Measurements from ENCODE around the gene AZU1.

AZU1 gene

DNA sequence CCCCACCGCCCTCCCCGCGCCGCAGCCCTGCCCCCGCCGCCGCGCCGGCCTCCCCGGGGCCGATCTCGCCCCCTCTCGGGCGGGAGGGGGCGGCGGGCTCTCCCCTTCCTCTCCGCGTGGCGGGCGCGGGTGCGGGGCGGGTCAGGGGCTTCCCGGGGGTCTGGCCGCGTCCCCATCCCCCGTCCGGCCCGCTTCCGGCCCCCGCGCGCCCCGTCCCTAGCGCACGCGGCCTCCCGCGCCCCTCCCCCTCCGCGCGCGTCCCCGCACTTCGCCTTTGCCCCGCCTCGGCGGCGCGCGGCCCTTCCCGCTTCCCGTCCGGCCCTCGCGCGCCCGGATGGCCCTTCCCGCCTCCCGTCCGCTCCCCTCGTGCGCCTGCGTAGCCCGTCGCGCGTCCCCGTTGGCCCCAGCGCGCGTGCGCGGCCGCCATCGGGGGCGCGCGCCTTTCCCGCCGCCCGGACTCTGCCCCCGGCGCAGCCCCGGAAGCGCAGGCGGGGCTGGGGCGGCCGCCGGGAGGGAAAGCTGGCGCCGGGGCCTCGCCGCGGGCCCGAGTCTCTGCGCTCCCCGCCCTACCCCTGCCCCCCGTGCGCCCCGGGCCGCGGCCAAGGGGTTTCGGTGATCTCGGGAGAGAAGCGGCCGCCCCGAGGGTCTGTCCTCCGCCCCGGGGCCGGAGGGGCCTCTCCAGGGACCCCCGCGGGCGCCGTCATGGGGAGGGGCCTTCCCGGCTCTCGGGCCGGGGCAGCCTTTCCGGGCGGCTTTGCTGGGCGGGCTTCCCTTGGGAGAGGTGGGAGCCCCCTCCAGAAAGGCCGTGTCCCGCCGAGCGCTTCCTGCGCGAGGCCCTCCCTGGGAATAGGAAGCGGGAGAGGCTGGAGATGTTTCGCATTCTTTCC lies 29.9 kb upstream of the AZU1 start:
- DNase-seq: peak in 52 of 58 donors; percentile 23 to 85 (median 68)

DNA sequence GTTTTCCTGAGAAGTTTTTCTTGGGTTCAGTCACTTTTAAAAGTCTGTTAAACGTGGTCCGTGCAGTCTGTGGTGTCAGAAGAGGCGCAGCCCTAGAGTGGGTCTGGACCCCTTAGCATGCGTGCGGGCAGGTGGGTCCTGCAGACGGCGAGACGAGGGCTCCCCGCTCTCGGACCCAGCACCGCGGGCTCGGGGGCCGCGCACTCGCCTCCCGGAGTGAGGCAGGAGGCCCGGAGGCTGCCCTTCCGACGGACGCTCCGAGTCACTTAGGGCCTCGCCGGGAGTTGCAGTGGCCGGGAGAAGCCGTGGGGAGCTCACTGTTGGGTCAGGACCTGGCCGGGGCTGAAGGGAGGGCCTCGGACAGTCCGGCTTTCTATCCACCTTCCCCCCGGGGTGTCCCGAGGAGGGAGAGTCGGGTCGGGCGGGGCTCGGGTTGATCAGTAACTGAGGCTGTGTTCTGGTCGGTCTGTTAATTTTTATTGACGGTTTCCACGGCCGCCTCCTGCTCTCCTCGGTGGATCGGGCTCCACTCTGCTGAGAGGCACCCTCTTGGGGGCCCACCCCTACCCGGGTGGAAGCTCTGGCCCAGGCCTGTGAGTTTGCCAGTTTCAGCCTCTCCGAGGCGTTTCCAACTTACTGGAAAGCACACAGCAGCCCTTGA lies 29.1 kb upstream of the AZU1 start:
- no peak for DNase-seq

GRCh38 chr19:799076-799881 lies 28.4 kb upstream of the AZU1 start:
- DNase-seq: no peak

GRCh38 chr19:800360-801029 lies 27.1 kb upstream of the AZU1 start:
- DNase-seq: no peak

GRCh38 chr19:801030-801860 lies 26.4 kb upstream of the AZU1 start:
- DNase-seq: peak in 8 of 58 donors; percentile 9 to 29 (median 19)

DNA sequence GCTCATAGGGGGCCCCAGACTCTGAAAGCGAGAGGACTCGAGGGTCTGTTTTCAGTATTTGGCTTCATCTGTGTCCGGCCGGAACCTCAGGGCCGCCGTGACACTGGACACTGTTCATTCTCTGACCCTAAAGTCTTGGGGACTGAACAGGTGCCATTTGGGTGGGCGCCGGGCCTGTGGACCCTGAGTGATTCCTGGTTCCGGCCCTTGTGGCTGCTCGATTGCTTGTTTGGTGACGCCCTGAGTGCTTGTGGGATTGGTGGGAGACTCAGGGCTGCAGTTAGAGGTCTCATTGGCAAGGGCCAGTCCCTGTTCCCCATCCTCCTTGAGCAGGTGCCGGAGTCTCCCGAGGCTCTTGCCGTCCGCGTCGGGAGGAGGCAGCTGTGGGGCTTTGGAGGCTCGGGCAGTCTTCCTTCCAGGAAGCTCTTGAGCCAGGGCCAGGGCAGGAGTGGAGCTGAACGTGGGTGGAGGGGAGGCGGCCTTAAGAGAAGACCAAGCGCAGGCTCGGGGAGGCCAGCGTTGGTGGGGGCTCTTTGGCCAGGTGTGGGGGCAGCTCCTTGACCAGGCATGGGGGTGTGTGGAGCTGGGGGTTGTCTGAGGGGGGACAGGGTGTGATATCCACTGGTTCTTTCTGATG lies 25.7 kb upstream of the AZU1 start:
- DNase-seq: peak in 1 of 58 donors; percentile 7

GRCh38 chr19:802498-803098 lies 25.0 kb upstream of the AZU1 start:
- DNase-seq: no peak

DNA sequence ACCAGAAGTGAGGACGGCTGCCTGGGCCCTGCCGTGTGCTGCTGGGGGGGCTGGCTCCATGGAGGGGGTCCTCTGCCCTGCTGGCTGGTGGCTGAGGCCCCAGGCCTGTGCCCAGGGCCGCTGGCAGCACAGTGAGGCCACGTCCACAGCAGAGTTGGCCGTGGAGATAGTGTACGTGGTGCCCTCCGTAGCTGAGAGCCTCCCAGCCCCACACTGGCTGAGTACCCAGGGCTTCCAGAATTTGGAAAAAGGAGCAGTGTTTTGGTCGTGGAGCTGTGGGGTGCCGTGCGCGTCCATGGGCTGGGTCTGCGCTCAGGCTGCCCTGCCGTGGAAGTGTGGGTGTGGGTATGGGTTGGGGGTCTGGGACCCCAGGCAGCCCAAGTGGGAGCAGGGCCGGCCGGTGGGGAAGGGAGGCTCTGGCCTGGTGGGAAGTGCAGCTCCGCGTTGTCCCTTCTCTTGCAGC lies 24.5 kb upstream of the AZU1 start:
- DNase-seq: no peak

DNA sequence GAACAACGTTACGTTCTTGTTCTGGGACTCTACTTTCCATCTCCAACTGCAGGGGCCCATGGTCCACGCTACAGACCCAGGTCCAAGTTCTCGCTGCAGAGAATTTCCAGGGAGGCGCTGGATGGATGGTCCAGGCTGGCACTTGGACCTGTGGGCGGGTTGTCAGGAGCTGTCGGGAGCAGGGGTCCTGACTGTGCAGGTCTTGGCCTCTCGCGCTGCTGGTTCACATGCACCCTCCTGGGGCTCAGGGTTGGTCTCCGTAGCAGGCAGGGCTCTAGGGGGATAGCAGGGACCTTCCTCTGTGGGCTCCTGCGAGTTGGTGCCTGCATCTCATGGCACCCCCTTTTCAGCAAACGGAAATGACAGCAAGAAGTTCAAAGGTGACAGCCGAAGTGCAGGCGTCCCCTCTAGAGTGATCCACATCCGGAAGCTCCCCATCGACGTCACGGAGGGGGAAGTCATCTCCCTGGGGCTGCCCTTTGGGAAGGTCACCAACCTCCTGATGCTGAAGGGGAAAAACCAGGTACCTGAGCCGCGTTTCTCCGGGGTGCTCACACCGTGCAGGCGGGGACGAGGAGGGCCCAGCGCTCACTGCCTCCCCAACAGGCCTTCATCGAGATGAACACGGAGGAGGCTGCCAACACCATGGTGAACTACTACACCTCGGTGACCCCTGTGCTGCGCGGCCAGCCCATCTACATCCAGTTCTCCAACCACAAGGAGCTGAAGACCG lies 23.8 kb upstream of the AZU1 start:
- DNase-seq: no peak

DNA sequence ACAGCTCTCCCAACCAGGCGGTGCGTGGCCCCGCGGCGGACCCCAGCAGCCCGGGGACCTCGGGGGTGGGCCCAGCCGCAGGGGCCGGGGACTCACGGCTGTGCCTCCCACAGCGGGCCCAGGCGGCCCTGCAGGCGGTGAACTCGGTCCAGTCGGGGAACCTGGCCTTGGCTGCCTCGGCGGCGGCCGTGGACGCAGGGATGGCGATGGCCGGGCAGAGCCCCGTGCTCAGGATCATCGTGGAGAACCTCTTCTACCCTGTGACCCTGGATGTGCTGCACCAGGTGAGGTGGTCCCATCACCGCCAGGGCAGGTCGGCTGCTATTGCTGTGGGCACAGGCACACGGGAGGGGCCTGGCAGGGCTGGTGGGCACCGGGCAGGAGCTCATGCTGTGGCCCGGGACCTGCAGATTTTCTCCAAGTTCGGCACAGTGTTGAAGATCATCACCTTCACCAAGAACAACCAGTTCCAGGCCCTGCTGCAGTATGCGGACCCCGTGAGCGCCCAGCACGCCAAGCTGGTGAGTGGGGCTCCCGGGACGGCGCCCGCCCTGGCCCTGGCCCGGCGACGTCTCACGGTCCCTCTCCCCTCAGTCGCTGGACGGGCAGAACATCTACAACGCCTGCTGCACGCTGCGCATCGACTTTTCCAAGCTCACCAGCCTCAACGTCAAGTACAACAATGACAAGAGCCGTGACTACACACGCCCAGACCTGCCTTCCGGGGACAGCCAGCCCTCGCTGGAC lies 23.0 kb upstream of the AZU1 start:
- no peak for DNase-seq

- no peak for DNase-seq
Measured at GRCh38 chr19:805166-805551, 22.5 kb upstream of the AZU1 start.

GRCh38 chr19:805600-806550 lies 21.8 kb upstream of the AZU1 start:
- DNase-seq: no peak

- DNase-seq: no peak
Measured at GRCh38 chr19:806815-807421, 20.7 kb upstream of the AZU1 start.

- no peak for DNase-seq
Measured at GRCh38 chr19:807627-808422, 19.8 kb upstream of the AZU1 start.

DNA sequence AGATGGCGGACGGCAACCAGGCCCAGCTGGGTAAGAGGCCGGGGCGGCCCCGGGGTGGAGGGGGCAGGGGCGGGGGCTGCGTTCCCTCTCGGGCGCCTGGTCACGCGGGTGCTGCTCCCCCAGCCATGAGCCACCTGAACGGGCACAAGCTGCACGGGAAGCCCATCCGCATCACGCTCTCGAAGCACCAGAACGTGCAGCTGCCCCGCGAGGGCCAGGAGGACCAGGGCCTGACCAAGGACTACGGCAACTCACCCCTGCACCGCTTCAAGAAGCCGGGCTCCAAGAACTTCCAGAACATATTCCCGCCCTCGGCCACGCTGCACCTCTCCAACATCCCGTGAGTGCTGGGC lies 19.2 kb upstream of the AZU1 start:
- DNase-seq: no peak

All from anterior cingulate cortex (tissue), 58 donors.